Dermis blood vessel endothelial cell (primary cell): ENCODE data around the gene PDE4B. TPM values are rescaled to one million over a fixed set of nuclear protein-coding genes. Genes with fewer than 3 reads are reported as not detected.
"Not testable (repeated sequence)": the region's sequence is repeated elsewhere in the genome, so short reads cannot be mapped to it uniquely, and the experiment has no call there.

Experiments used
- DNase-seq: peaks from one replicate; pipeline ENCODE4 v3.0.0; 2010
- total RNA-seq: library from RNA; depleted of rRNA; stranded (reverse); fragments of >200 nt; gene quantifications from 2 replicates; pipeline ENCODE4 v1.2.3, GENCODE V29; 2014

PDE4B gene
- total RNA-seq, 1 donor from 2014 or later: 156 TPM

DNA sequence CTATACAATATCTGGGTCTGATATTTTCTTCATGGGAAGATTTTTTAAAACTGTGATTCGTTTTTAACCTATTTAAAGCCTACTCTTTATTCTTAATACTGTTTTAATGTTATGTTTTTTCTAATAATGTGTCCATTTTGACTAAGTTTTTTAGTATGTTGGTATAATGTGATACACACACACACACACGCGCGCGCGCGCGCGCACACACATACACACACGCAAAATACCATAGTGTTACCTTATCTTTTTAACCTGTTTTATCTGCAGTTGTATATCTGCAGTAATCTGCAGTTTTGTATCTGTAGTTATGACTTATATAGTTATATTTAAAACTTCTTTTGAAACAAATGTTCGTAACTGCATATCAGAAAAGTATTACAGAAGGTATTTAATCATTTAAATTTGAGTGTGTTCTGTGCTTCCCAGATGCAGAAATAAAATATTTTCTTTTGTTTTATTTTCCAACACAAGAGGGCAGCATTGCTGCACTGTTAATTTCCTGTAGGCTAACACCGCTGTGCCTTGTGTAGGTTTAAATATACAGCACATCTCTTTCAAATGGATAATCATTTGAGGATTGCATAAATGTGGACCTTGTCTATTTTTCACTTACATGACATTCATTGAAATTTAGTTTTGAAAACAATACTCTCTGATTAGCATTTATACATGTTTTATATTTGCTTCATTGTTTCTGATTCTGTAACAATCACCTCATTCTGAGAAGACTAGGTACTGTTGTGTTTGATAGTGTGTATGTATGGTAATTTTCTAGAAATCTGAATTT is 166.1 kb downstream of the PDE4B start:
- DNase-seq: peak; percentile 72

DNA sequence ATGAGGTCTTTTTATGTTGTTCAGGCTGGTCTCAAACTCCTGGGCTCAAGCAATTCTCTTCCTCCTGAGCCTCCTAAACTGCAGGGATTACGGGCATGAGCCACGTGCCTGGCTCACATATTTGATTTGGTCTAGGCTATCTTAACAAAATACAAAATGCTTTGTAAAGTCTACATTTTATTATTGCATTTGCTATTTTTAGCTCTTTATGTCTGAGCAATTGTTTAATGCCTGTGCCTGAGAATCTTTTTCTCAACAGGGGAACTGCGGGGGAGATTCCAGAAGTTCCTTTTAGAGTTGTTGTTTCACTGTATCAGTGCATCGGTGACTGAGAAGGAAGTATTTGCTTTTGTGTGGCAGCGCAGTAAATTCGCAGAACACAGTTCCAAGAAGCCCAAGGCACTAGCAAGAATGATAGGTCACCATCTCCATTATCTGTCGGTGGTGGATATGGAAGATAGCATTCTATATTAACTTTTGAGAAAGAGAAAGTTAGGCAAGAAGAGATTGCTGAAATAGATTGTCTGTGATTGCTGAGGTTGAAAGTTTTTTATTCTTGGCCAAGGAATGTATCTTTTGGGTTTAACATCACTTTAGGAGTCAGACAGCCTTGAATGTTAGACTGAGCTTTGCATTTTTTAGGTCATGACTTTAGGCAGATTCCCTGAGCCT is 167.3 kb downstream of the PDE4B start:
- DNase-seq: no peak

DNA sequence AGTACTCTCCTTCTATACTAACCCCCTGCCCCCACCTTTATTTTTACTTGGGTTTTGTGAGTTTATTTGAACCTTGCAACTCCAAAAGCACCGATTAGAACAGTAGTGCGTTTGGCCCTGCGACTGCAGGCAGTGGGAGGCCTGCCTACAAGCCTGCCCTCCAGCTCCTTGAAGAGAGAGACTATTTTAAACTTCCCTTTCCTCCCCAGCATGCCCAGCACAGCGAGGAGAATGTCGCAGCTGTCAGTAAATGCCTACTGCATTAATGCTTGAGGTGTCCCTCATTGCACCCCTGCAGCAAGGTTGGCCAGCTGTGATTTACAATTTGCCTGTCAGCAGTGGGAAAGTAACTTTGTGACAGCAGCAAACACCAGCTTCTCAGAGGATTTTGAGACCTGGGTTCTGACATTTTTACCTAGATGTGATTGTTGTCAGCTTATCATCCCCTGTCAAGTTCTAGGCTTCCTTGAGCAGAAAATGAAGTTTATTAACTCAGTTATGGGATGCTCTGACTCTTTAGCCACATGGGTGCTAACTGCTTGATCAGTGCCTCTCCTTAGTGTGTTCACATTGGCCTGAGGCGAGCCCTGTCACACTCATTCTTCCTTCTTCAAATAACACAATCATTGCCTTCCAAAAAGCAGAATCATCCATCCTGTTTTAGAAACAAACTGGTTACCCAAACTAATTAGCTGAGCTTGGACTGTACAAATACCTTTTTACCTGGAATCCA is 170.6 kb downstream of the PDE4B start:
- DNase-seq: no peak

DNA sequence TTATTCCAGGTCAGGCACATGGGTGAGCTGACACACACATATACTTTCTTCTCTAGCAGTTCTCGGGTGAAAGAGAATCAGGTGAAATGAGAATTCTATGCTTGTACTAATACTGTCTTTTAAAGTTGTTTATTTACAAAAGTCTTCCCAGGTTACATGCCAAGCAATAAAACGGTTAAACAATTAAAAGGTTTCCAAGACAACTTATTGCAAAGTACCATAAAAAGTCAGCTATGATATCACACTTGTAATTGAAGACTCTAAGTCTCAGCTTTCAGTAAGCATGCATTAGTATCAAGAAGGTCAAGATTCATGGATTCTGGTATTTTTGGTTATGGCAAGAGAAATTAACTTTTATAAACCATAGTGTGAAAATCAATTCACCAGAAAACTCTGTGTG is 171.4 kb downstream of the PDE4B start:
- no peak for DNase-seq

DNA sequence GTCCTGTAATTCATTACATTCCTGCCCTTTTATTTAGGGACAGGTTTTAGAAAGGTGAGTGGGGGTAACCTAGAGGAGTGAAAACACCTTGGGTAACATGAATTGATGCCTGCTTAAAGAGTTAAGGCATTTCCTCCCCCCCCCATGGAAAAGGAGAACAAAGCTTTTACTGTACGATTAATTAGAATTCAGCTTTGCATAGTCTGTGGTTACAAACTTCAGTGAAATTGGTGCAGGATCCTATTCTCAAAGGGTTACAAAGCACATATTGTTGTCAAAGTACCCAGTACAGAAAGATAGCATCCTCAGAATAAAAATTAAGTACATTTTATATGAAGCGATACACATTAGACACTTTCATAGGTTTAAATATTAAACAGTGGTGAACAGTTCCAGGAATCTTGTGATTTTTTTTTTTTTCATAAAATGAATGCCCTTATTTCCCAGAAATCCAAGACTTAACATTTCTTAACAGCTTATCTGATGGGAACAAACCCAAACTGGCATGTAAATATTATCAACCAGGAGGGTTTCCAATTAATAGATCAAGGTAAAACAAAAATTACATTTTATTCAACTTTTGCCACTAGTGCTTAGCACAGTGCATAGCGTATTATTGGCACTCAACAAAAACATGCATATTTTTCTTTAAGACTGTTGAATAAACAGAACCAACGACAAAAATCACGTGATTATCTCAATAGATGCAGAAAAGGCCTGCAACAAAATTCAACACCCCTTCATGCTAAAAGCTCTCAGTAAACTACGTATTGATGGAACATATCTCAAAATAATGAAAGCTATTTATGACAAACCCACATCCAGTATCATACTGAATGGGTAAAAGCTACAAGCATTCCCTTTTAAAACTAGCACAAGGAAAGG is 172.7 kb downstream of the PDE4B start:
- no peak for DNase-seq

DNA sequence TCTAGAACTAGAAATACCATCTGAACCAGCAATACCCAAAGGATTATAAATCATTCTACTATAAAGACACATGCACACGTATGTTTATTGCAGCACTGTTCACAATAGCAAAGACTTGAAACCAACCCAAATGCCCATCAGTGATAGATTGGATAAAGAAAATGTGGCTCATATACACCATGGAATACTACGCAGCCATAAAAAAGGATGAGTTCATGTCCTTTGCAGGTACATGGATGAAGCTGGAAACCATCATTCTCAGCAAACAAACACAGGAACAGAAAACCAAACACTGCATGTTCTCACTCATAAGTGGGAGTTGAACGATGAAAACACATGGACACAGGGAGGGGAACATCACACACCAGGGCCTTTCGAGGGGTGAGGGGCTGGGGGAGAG is 174.8 kb downstream of the PDE4B start:
- DNase-seq: not testable (repeated sequence)

DNA sequence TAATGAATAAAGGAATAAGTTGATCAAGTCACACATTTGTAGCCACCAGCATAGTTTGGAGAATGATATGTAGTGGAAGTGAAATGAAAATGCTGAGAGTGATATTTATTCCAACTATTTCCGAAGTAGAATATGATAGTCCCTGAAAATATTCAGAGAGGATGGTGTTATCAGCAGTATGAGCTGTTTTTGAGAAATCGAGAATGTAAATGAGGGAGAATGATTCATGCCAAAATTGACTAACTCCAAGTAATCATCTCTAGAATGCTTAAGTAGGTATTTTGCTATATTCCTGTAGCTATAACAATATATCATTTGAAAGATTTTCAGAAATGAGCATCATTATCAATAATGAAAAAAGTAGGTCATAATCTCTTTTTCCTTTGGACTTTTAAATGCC is 178.9 kb downstream of the PDE4B start:
- no peak for DNase-seq

DNA sequence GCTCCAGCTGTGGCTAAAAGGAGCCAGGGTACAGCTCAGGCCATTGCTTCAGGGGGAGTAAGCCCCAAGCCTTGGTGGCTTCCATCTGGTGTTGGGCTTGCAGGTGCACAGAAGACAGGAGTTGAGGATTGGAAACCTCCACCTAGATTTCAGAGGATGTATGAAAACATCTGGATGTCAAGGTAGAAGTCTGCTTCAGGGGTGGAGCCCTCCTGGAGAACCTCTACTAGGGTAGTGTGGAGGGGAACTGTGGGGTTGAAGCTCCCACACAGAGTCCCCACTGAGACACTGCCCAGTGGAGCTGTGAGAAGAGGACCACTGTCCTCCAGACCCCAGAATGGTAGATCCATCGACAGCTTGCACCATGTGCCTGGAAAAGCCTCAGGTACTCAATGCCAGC is 183.0 kb downstream of the PDE4B start:
- no peak for DNase-seq

DNA sequence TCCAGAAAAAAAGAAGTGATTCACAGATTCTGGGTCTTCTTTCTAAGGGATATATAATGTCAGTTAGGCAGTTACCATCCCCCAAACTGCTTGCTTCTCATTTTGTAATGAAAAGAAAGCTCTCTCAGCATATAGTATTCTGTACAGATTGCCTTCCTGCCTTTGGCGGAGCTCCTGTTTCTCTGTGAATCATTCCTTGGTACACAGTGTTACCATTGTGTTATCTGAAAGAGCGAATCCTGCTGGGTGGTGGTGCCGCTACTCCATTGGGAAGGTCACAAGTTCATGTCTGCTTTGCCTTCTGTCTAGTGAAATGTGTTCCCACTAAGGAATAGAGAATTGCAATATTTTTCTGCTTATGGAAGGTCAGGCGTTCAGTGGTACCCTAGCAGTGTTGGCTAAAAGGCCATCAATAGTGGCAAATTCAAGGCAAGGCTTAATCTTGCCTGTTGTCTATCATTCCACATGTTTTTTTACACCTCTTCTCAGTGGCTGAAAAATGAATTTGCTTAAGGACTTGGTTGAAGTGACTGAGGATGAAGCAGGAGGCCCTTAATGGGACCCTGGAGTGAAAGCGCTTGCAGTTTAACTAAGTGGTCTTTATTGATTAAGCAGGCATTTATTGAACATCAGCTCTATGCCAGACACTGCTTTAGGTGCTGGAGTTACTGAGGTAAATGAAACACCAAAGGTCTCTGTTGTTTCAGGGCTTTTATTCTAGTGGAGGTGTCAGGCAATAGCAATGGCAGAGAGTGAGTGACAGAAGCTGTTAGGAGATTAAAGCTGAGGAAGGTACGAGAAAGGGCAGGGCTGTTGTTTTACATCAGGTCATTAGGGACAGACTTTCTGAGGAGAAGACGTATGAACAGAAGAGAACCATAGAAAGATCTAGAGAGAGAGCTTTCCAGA is 186.7 kb downstream of the PDE4B start:
- DNase-seq: no peak

DNA sequence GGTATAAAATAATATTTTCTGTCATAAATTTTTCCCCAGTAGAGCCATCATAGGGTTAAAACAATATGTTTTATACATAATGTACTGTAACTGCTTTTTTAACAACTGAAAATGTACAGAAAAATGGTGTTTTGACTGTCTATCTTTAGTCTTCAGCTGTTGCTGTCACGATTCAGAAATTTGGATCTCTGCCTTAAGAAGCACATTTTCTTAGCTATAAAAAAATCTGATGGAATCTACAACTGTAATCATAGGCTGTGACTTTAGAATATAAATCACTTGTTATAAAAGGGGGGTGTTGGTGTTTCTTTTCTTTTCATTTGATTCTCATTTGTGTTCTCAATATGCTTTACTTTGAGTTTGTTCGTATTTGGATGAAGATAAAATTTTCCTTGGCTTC is 187.5 kb downstream of the PDE4B start:
- DNase-seq: no peak

DNA sequence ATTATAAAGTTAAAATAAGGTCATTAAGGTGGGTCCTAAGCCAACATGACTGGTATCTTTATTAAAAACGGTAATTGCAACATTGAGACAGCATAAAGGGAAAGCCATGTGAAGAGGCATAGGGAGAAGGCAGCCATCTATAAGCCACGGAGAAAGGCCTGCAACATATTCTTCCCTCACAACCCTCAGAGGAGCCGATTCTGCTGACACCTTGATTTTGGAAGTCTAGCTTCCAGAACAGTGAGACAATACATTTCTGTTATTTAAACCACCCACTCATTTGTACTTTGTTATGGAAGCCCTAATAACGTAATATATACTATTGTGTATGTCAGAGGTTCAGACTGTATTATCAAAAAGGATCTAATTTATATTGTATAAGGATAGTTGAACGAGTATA is 190.8 kb downstream of the PDE4B start:
- DNase-seq: no peak

DNA sequence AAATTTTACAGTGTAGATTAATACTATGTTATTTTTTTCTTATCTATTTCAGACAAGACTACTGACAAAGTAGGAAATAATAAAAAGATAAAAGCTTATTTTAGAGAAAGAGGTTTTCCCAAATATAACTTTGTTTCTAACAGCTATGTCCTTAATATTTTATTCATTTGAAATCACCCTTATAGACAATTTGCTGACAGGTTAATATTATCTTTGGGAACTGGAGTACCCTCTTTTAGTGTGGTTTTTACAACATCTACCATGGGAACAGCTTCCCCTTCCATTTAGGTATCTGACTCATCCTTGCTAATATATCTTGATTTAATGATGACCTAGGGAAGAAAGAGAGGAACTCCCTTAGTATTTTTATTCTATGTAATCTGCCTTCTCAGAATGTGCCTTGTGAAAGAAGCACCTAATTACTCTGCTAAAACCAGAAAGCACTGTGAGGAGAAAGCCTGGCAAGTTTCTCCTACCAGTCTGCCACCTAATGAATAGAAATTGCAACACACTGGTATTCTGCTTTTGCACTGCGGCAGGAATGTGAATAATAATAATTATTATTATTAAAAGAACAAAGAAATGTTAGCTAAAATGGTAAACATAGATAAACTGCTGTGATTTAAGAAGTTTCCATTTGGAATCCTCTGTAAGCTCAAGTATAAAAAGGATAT is 192.8 kb downstream of the PDE4B start:
- DNase-seq: no peak

DNA sequence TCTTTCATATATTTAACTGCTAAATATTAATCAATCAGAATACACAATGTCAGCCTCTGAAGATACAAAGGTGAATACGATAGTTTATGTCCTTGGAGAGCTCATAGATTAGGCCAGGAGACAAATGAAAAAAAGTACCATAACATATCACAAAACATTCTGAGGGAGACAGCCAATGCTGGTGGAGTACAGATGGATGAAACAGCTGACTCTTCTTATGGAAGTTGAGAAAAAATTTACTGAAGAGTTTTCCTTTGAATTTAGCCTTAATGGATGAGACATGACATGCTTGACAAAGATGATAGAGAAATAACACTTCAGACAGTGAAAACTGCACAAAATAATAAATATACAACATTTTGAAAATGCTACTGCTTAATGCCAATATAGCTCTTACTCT is 193.5 kb downstream of the PDE4B start:
- DNase-seq: no peak

DNA sequence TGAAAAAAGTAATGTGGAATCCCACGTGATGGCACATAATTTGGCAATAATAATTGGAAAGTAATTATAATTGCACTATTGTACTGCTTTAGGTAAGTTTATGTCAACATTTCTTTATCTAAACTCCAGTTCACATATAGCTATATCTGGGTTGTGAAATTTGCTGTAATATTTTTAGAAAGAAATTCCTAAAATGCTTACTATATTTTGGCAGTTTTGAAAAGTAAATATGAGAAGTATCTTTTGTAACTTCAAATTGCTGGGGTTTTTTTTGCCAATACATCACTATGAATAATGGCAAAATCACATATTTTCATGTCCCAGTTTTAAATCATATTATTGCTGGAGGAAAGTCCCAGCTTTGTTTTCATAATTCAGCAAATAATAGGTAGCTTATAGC is 197.5 kb downstream of the PDE4B start:
- no peak for DNase-seq

DNA sequence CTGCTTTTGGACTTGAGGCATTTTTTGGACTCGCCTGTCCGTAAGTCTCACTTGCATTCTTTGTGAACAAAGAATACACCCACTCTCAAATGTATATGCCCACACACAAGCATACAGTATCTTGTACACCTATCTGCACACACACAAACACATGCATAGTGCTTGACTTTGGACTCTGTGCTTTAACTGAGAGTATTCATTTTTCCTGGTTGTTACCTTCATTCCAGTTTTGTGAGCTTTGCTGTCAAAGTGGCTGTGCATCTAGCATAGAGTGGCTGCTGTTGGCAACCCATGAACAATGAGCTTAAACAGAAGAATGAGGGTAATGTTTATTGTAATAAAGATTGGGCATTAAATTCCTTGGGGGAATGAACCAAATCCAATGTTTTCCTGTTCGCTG is 199.0 kb downstream of the PDE4B start:
- no peak for DNase-seq

DNA sequence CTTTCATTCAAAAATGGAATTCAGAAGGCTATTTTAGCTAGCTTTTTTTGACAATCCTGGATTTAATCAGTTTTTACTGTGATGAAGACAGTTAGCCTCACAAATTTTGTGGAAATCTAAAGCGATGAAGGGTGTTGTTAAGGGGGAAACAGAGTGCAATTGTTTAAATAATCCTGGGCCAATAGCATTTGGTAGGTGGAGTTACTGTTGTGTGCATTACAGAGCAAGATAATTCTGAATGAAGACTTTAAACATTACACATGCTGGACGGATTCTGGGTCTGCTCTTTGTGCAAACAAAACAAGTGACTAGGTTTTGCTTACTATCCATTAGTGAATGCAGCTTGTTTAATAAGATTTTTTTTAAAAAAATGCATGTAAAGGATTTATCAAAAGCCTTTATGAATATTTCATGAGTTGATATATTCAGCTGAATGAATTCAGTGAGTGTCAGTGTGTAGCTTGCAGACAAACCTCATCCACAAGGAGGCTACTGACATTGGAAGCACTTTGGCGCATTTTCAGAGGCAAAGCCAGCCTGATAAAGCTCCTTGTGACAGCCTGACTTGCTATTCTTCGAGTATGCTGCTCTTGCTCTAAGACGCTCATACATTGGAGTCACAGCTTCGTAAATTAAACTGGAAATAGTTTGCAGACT is 199.6 kb downstream of the PDE4B start:
- no peak for DNase-seq

DNA sequence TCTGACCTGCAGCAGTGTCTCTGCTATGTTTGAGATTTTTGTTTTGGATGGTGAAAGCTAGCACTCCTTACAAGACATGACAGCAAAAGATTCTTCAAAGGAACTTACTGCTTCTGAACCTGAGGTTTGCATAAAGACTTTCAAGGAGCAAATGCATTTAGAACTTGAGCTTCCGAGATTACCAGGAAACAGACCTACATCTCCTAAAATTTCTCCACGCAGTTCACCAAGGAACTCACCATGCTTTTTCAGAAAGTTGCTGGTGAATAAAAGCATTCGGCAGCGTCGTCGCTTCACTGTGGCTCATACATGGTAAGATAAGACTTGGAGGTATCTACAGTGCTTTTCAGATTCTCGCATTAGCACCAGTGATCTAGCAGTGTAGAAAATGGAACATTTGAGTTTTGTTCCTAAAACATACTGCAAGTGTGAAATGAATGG is 200.2 kb downstream of the PDE4B start:
- DNase-seq: no peak

DNA sequence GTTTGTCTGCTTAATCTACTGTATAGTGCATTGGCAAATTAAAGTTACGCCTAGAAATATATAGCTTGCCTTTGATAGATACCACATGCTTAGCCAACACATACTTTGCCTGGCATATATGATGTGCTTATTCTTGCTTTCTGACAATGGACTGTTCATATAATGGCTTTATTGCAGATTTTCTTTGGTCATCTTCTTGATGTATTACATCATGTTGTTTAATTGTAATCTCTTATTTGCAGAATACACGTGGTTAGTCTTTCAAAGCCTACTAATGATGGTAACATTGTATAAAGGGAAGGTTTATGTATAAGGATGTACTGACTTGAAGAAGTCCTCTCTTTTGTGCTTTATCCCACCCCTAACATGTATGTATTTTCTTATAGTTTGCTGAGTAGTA is 201.5 kb downstream of the PDE4B start:
- no peak for DNase-seq

DNA sequence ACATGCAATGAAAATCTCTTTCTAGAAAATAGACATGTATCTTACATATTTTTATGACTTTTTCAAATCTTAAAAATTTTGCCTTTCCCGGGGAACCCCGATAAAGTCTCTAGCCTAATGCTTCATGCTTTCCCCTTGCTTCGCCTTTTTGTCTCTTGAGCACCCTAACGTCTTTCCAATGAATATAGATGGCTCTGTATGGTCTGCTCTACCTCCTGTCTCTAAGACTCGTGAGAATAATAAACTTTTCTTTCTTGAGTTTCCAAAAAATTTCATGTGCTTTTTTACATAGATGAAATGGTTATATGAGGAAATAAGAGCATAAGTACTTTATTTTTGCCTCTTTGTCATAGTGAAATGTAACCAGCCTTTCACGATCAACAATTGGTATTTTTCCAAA is 202.6 kb downstream of the PDE4B start:
- DNase-seq: no peak

DNA sequence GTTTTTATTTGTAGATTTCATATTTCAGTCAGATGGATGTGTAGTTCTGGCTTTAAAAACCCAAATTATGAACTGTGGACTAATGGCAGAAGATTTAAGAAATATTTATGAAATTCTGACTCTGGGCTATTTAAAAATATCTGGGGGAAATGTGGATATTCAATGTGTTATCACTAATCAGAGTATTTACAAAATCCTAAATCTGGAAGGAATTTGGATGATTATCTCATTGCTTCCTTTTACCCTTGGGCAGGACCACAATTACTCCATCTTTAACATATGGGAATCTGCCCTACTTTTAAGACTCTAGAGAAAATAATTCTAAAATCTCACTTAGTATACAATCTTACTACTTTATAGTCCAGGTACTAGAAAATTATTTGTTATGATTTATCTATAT is 203.2 kb downstream of the PDE4B start:
- no peak for DNase-seq
